Kidney epithelial cell (primary cell): Measurements from ENCODE around the gene APLP2. TPM values are rescaled to one million over a fixed set of nuclear protein-coding genes. Genes with fewer than 3 reads are reported as not detected.

Experiments used
- DNase-seq: peaks from one replicate; pipeline ENCODE4 v3.0.0-alpha.2; 2010; ENCODE audit warnings: low read depth
- H3K27me3 ChIP-seq: 2 replicates; pipeline ENCODE4 v1.6.0; 2011; ENCODE audit warnings: low read length; ENCODE audit not compliant: control insufficient read depth, insufficient read depth
- H3K36me3 ChIP-seq: 2 replicates; pipeline ENCODE4 v1.5.1; 2011; ENCODE audit warnings: low read length; ENCODE audit not compliant: control insufficient read depth, insufficient read depth
- H3K4me3 ChIP-seq: 2 replicates; pipeline ENCODE4 v1.5.1; 2011; ENCODE audit warnings: low read depth, mild to moderate bottlenecking, control low read depth, low read length
- CTCF ChIP-seq: IDR thresholded peaks from 2 replicates; pipeline ENCODE4 v1.5.1; 2011; ENCODE audit warnings: mild to moderate bottlenecking, moderate library complexity, low read length, control low read depth, inconsistent platforms; ENCODE audit not compliant: insufficient read depth, poor library complexity, severe bottlenecking
- total RNA-seq: library from RNA; depleted of rRNA; stranded (reverse); fragments of >200 nt; gene quantifications from 2 replicates; pipeline ENCODE4 v1.2.3, GENCODE V29; 2015

Gene APLP2
- total RNA-seq, 1 donor from 2014 or later, result 586 TPM

- peak; percentile 61 for DNase-seq
- no peak overlapping the region for H3K4me3 ChIP-seq
- H3K36me3 ChIP-seq, result peaks cover 3% of the 10 kb centered on the region
- no peak for TF ChIP-seq CTCF
- no peaks in the 10 kb centered on the region for H3K27me3 ChIP-seq
These were observed 54.4 kb downstream of the APLP2 start for GRCh38 chr11:130124096-130124495.

- no peak for TF ChIP-seq CTCF
- H3K4me3 ChIP-seq, result no peak overlapping the region
- DNase-seq, result no peak
- no peaks in the 10 kb centered on the region for H3K27me3 ChIP-seq
- H3K36me3 ChIP-seq, result peaks cover 3% of the 10 kb centered on the region
These were observed 55.9 kb downstream of the APLP2 start for GRCh38 chr11:130125638-130126037.

DNA sequence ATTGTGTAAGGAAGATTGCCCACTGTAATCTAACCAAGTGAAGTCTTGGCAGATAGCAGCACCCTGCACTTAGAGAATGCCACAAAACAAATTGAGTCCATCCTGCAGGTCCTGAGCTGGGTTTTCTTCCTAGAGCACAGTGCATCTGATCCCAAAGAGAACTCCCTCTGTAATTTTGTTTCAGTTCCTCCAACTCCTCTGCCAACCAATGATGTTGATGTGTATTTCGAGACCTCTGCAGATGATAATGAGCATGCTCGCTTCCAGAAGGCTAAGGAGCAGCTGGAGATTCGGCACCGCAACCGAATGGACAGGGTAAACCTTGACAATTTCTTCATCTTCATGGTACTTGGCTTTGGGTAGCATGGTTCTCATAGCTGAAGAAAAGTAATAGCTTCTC, 56.8 kb downstream of the APLP2 start:
- Histone ChIP-seq H3K27me3 (no peaks in the 10 kb centered on the region), H3K4me3 (no peak overlapping the region), H3K36me3 (peaks cover 3% of the 10 kb centered on the region)
- no peak for TF ChIP-seq CTCF
- DNase-seq, result no peak

GRCh38 chr11:130127509-130127908, 57.8 kb downstream of the APLP2 start:
- no peak overlapping the region for H3K4me3 ChIP-seq
- H3K27me3 ChIP-seq, result no peaks in the 10 kb centered on the region
- DNase-seq, result no peak
- TF ChIP-seq CTCF, result no peak
- peaks cover 3% of the 10 kb centered on the region for H3K36me3 ChIP-seq

DNA sequence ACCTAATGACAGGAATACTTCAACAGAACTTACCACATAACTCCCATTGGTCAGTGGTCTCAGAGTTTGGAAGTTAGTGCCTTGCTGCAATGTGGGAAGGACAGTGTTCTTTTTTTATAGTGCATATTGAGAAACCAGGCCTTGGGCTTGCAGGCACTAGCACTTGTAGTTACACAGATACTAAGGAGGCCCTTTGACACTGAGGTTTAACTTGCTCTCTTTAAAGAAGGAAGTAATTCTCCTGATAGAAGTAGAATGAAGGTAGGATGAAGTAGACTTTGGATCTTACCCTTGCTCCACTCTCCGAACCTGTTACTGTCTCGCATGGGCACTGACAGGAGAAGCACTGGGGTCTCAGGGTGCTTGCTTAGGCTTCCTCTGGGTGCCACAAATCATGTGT, 58.9 kb downstream of the APLP2 start:
- no peak for TF ChIP-seq CTCF
- H3K4me3 ChIP-seq, result no peak overlapping the region
- DNase-seq, result no peak
- no peaks in the 10 kb centered on the region for H3K27me3 ChIP-seq
- H3K36me3 ChIP-seq, result peaks cover 3% of the 10 kb centered on the region

GRCh38 chr11:130129922-130130321, 60.2 kb downstream of the APLP2 start:
- H3K27me3 ChIP-seq, result no peaks in the 10 kb centered on the region
- no peak for DNase-seq
- no peak overlapping the region for H3K4me3 ChIP-seq
- peaks cover 3% of the 10 kb centered on the region for H3K36me3 ChIP-seq
- no peak for TF ChIP-seq CTCF
